Neuronal stem cell (in vitro differentiated cells): Measurements from ENCODE around the gene MUC5B.

Experiments
- DNase-seq: peaks from one replicate; pipeline ENCODE4 v3.0.0-alpha.2; 2013; ENCODE audit warnings: low spot score
- H2AFZ ChIP-seq: one replicate; pipeline ENCODE4 v1.6.1; 2013; ENCODE audit warnings: mild to moderate bottlenecking, low read length, inconsistent platforms
- H2AK5ac ChIP-seq: 2 replicates; pipeline ENCODE4 v1.6.1; 2013; ENCODE audit warnings: low read depth, mild to moderate bottlenecking, inconsistent platforms, low read length, moderate library complexity, mixed read lengths
- H2BK120ac ChIP-seq: 2 replicates; pipeline ENCODE4 v1.6.1; 2013; ENCODE audit warnings: low read depth, mild to moderate bottlenecking, inconsistent platforms, low read length, moderate library complexity, mixed read lengths
- H2BK12ac ChIP-seq: one replicate; pipeline ENCODE4 v1.6.1; 2013; ENCODE audit warnings: low read length, inconsistent platforms
- H2BK15ac ChIP-seq: 2 replicates; pipeline ENCODE4 v1.6.1; 2013; ENCODE audit warnings: mild to moderate bottlenecking, low read length, inconsistent platforms, mixed read lengths
- H2BK5ac ChIP-seq: one replicate; pipeline ENCODE4 v1.6.1; 2013; ENCODE audit warnings: inconsistent platforms, mild to moderate bottlenecking, low read length, moderate library complexity
- H3K14ac ChIP-seq: one replicate; pipeline ENCODE4 v1.6.1; 2013; ENCODE audit warnings: low read length, inconsistent platforms
- H3K18ac ChIP-seq: 2 replicates; pipeline ENCODE4 v1.6.1; 2013; ENCODE audit warnings: low read length, inconsistent platforms
- H3K23ac ChIP-seq: 2 replicates; pipeline ENCODE4 v1.6.1; 2013; ENCODE audit warnings: low read depth, mild to moderate bottlenecking, mixed read lengths, low read length, inconsistent platforms; ENCODE audit not compliant: poor library complexity
- H3K27ac ChIP-seq: replicated peaks from 3 replicates; pipeline ENCODE4 v1.5.1; 2013; ENCODE audit warnings: low read length, inconsistent platforms
- H3K27me3 ChIP-seq, 3 experiments: 2 replicates each; pipeline ENCODE4 v1.6.1; 2013; ENCODE audit warnings: low read length in 3 of 3, mild to moderate bottlenecking in 2 of 3, inconsistent platforms in 1 of 3, low read depth in 1 of 3, mixed read lengths in 1 of 3, moderate library complexity in 1 of 3; ENCODE audit not compliant: control insufficient read depth in 3 of 3, insufficient read depth in 3 of 3
- H3K36me3 ChIP-seq, 2 donors: replicated peaks in 1 of 2; 2 replicates each; pipeline ENCODE4 v1.6.1; 2013; ENCODE audit warnings: low read length in 2 of 2; ENCODE audit not compliant: control insufficient read depth in 2 of 2, insufficient read depth in 2 of 2
- H3K4ac ChIP-seq: 2 replicates; pipeline ENCODE4 v1.6.1; 2013; ENCODE audit warnings: inconsistent platforms, mild to moderate bottlenecking, low read length, moderate library complexity
- H3K4me1 ChIP-seq, 2 donors: 1 replicate in 1 of 2; 2 replicates in 1 of 2; pipeline ENCODE4 v1.6.1; 2013; ENCODE audit warnings: low read length in 2 of 2, low read depth in 1 of 2; ENCODE audit not compliant: control insufficient read depth in 2 of 2, insufficient read depth in 1 of 2
- H3K4me2 ChIP-seq: one replicate; pipeline ENCODE4 v1.6.1; 2013; ENCODE audit warnings: mild to moderate bottlenecking, low read length, inconsistent platforms; ENCODE audit not compliant: insufficient read depth, poor library complexity, severe bottlenecking
- H3K4me3 ChIP-seq, 2 donors: 2 replicates each; pipeline ENCODE4 v1.5.1; 2013; ENCODE audit warnings: low read length in 2 of 2, mild to moderate bottlenecking in 2 of 2, inconsistent platforms in 1 of 2, moderate library complexity in 1 of 2
- H3K79me1 ChIP-seq: one replicate; pipeline ENCODE4 v1.6.1; 2013; ENCODE audit warnings: low read depth, mild to moderate bottlenecking, inconsistent platforms, low read length, moderate library complexity
- H3K9ac ChIP-seq: one replicate; pipeline ENCODE4 v1.6.1; 2013; ENCODE audit warnings: mild to moderate bottlenecking, low read depth, low read length, inconsistent platforms; ENCODE audit not compliant: poor library complexity
- H3K9me3 ChIP-seq, 2 donors: replicated peaks in 1 of 2; 2 replicates each; pipeline versions ENCODE3 to v1.6.1; 2013; ENCODE audit warnings: low read length in 2 of 2, mild to moderate bottlenecking in 2 of 2, inconsistent platforms in 1 of 2, low read depth in 1 of 2, mixed read lengths in 1 of 2, moderate library complexity in 1 of 2; ENCODE audit not compliant: control insufficient read depth in 2 of 2, insufficient read depth in 1 of 2
- H4K8ac ChIP-seq: one replicate; pipeline ENCODE4 v1.6.1; 2013; ENCODE audit warnings: low read depth, mild to moderate bottlenecking, inconsistent platforms, low read length, moderate library complexity
- H4K91ac ChIP-seq: one replicate; pipeline ENCODE4 v1.6.1; 2013; ENCODE audit warnings: low read length, low read depth, mild to moderate bottlenecking, inconsistent platforms; ENCODE audit not compliant: poor library complexity
- WGBS, 2 donors: extraction: QIAGEN DNeasy Blood & Tissue Kit; methylation state at CpG; one replicate each; pipeline ENCODE4 v1.1.7; 2013; ENCODE audit warnings: missing lambda C conversion rate in 2 of 2, mixed read lengths in 1 of 2; ENCODE audit not compliant: insufficient read length in 2 of 2, insufficient replicate concordance in 1 of 2; ENCODE audit errors: extremely low coverage in 2 of 2; 5-methylcytosine and 5-hydroxymethylcytosine counted together

The MUC5B gene

DNA sequence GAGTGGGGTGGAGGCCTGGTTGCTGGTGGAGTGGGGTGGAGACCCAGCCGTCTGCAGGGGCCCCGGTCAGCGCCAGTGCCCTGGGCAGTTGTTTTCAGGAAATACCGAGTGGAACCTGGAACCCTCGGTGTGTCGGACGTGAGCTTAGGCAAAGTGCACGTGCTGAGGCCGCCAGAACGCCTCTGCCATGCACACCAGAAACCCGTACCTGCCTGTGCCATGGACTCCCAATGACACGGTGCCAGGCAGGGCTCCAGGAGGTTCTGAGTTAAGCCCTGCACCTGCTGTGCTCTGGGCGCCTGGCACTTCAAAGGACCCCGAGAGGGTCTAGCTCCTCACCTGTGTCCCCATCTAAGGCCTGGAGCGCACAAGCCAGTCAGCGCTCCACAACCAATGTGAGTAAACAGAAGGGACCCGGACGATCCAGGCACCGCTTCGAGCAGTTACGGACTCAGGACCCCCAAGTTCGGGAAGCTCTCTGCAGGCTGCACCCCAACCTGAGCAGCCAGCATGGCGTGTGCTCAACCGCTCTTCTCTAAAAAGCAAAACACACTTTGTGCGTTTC is 74.2 kb downstream of the MUC5B start:
- Histone ChIP-seq H3K9me3 (no peaks in the 10 kb centered on the region), H3K27ac (no peak overlapping the region), H3K4me1 (peaks cover 0 to 2% of the 10 kb centered on the region in 2 donors), H4K91ac (no peak overlapping the region), H3K14ac (no peak overlapping the region), H3K18ac (no peak overlapping the region), H2BK15ac (no peak overlapping the region), H3K27me3 (no peaks in the 10 kb centered on the region), H2BK5ac (no peak overlapping the region), H3K4me3 (no peak overlapping the region), H3K4me2 (no peak overlapping the region), H4K8ac (peak overlapping the region; percentile 23), H3K36me3 (peaks cover 11 to 40% of the 10 kb centered on the region in 2 donors), H2BK120ac (no peak overlapping the region), H3K4ac (no peak overlapping the region), H3K79me1 (peaks cover 26% of the 10 kb centered on the region), H2BK12ac (no peak overlapping the region), H3K9ac (peak overlapping the region; percentile 21), H2AK5ac (no peak overlapping the region), H2AFZ (no peak overlapping the region), H3K23ac (peak overlapping the region; percentile 14)
- DNase-seq, result no peak
- no CpG with 5 or more reads among the region's 25 CpGs for WGBS, 2 donors

DNA sequence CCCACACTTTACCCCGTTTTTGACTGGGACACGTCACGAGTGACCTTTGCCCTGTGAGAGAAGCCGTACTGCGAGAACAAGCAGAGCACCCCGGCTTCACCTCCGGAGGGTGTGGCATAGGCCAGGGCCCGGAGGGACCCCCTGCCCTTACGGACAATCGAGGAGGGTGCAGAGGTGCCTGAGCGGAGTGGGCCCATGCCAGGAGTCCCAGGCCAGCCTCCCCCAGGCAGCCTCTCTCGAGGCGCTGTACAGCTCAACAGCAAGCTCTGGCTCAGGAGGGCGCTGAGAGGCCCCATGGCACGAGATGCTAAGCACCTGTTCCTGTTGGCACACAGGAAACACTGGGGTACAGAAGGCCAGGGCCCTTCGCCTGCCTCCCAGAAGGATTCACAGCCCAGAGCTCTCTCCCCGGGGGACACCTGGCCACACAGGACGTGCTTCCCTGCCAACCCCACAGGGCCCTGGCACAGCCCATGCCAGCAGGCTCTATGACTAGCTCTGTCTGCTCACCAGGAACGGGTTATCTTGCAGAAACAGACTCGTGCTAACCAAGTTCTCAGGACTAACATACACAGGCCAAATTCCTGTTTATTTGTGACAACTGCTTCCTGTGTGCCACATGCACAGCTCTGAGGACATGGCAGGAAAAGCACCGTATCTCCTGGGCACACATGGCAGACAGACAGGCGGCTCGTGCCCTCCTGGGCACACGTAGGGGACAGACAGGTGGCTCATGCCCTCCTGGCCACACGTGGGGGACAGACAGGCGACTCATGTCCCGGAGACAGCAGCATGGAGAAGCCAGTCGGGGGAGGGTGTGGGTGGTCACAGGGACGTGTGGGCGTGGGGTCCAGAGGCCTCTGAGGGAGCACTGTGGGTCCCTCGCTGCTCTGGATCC is 75.0 kb downstream of the MUC5B start:
- H2BK15ac ChIP-seq, result no peak overlapping the region
- H2AK5ac ChIP-seq, result no peak overlapping the region
- no peak for DNase-seq
- peaks cover 27% of the 10 kb centered on the region for H3K79me1 ChIP-seq
- H2BK5ac ChIP-seq, result no peak overlapping the region
- H2AFZ ChIP-seq, result no peak overlapping the region
- no peak overlapping the region for H3K27ac ChIP-seq
- H3K4ac ChIP-seq, result no peak overlapping the region
- no peak overlapping the region for H2BK12ac ChIP-seq
- peak overlapping the region; percentile 55 for H3K9ac ChIP-seq
- H3K36me3 ChIP-seq, result peaks cover 8 to 33% of the 10 kb centered on the region in 2 donors
- no peak overlapping the region for H3K18ac ChIP-seq
- H3K4me3 ChIP-seq, result no peak overlapping the region
- no peak overlapping the region for H3K14ac ChIP-seq
- no peaks in the 10 kb centered on the region for H3K27me3 ChIP-seq
- no peak overlapping the region for H3K4me2 ChIP-seq
- peak overlapping the region; percentile 14 for H3K23ac ChIP-seq
- H4K91ac ChIP-seq, result no peak overlapping the region
- H4K8ac ChIP-seq, result peak overlapping the region; percentile 23
- WGBS, 2 donors, result no CpG with 5 or more reads among the region's 31 CpGs
- H2BK120ac ChIP-seq, result no peak overlapping the region
- peaks cover 2 to 4% of the 10 kb centered on the region in 2 donors for H3K4me1 ChIP-seq
- H3K9me3 ChIP-seq, result no peaks in the 10 kb centered on the region

DNA sequence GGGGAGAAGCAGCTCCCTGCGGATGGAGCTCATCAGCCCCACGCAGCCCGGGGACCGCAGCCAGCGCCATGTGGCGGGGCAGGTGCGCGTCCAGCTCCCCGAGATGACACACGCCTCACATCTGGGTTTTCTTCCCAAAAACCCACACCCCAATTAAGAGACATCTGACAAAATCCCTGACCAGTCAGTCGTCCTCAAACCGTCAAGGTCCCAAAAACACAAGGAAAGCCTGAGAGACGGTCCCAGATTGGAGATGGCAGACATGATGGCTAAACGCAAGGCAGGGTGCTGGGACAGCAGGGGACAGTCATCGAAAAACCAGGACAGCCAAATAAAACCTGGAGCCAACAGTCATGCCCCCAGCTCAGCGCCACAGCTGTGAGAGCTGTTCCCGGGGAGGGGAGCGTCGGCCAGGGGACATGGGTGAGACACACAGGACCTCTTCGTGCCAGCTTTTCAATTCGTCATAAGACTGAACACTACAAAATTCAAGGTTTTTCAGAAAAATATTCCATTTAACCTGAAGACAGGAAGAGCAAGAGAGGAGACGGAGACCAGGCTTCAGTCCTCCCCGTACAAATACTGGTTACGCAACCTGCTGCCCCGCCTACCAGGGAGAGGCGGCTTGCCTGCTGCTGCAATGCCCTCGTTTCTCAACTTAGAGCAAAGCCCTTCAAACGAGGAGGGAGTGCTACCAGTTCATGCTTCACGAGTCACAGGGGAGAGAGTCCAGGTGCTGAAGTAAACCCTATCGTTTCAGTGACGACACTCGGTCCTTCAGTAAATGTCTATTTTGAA is 76.0 kb downstream of the MUC5B start:
- Histone ChIP-seq H4K91ac (no peak overlapping the region), H3K23ac (no peak overlapping the region), H3K27me3 (no peaks in the 10 kb centered on the region), H2BK15ac (no peak overlapping the region), H2AFZ (no peak overlapping the region), H2BK120ac (no peak overlapping the region), H4K8ac (no peak overlapping the region), H3K27ac (no peak overlapping the region), H3K4me1 (peaks cover 2 to 11% of the 10 kb centered on the region in 2 donors), H3K9me3 (no peaks in the 10 kb centered on the region), H3K18ac (no peak overlapping the region), H2AK5ac (no peak overlapping the region), H3K14ac (no peak overlapping the region), H3K9ac (no peak overlapping the region), H3K79me1 (peaks cover 23% of the 10 kb centered on the region), H3K36me3 (peaks cover 2 to 23% of the 10 kb centered on the region in 2 donors), H3K4me2 (no peak overlapping the region), H2BK12ac (no peak overlapping the region), H3K4ac (no peak overlapping the region), H2BK5ac (peak overlapping the region; percentile 43), H3K4me3 (no peak overlapping the region)
- no peak for DNase-seq
- no CpG with 5 or more reads among the region's 32 CpGs for WGBS, 2 donors
